Measurements from ENCODE around the gene ZNF423.

GRCh38 chr16:49498264-49498663 lies 357.6 kb downstream of the ZNF423 start:
- no peak for TF ChIP-seq CTCF (IDR thresholded peaks at IDR 0.05; ENCODE audit: poor library complexity, severe bottlenecking)
- TF ChIP-seq TAF1 (IDR thresholded peaks at IDR 0.05; ENCODE audit: low read depth): no peak
- TF ChIP-seq EZH2 (IDR thresholded peaks at IDR 0.05; ENCODE audit: borderline replicate concordance, insufficient read depth, low read length, poor library complexity, severe bottlenecking): no peak
- TF ChIP-seq RAD21 (conservative IDR thresholded peaks at IDR 0.05): no peak
- no peak for TF ChIP-seq EP300 (conservative IDR thresholded peaks at IDR 0.05; ENCODE audit: poor library complexity, severe bottlenecking)
- no peak for TF ChIP-seq POLR2AphosphoS5 (IDR thresholded peaks at IDR 0.05)
- TF ChIP-seq SMC3 (conservative IDR thresholded peaks at IDR 0.05; ENCODE audit: poor library complexity): no peak
